SK-N-SH (cell line): ENCODE results near the gene CYP27B1. TPM values are rescaled to one million over a fixed set of nuclear protein-coding genes. Genes with fewer than 3 reads are reported as not detected.

ENCODE experiments used
- CTCF ChIA-PET: fragments of 300-600, 350-600 bp; formaldehyde crosslinking; extraction: SDS; loops from one replicate; lab custom pipeline; 2021; lab: Yijun Ruan, JAX
- POLR2A ChIA-PET: fragments of 350-600 bp; sonication (Branson Sonifier 250); formaldehyde crosslinking; extraction: SDS; loops from one replicate; lab custom pipeline; 2020; ENCODE audit warnings: antibody characterized with exemption, inconsistent platforms; lab: Yijun Ruan, JAX
- DNase-seq: peaks from one replicate; pipeline ENCODE4 v3.0.0; 2012
- H2AFZ ChIP-seq: fragments of 200-600 bp; sonication (generic); 2 replicates; pipeline ENCODE4 v1.8.1; 2016; ENCODE audit warnings: antibody characterized with exemption, mild to moderate bottlenecking, low read depth
- H3F3A ChIP-seq: fragments of 200-600 bp; sonication (generic); replicated peaks from 2 replicates; pipeline ENCODE3; 2016; ENCODE audit warnings: antibody characterized with exemption, mild to moderate bottlenecking; ENCODE audit not compliant: insufficient read depth
- H3K27ac ChIP-seq, 2 experiments: fragments of 200-500 bp in 1 of 2; fragments of 200-600 bp in 1 of 2; sonication (Bioruptor generic) in 1 of 2; sonication (generic), shearing (Covaris generic) in 1 of 2; 2 replicates each; pipeline versions ENCODE4 v1.5.1 to v1.6.1; 2014 to 2016; ENCODE audit warnings: low read depth in 2 of 2, inconsistent platforms in 1 of 2, low read length in 1 of 2, mild to moderate bottlenecking in 1 of 2, mixed read lengths in 1 of 2
- H3K27me3 ChIP-seq: fragments of 200-600 bp; sonication (generic), shearing (Covaris generic); 2 replicates; pipeline ENCODE4 v1.6.1; 2016; ENCODE audit warnings: mixed run types; ENCODE audit not compliant: insufficient read depth
- H3K36me3 ChIP-seq, 2 experiments: fragments of 200-500 bp in 1 of 2; fragments of 200-600 bp in 1 of 2; sonication (Bioruptor generic) in 1 of 2; sonication (generic) in 1 of 2; replicated peaks in 1 of 2; 2 replicates each; pipeline versions ENCODE3 to v1.5.1; 2014 to 2016; ENCODE audit warnings: low read length in 1 of 2, mild to moderate bottlenecking in 1 of 2; ENCODE audit not compliant: insufficient read depth in 2 of 2, control insufficient read depth in 1 of 2
- H3K4me1 ChIP-seq, 2 experiments: fragments of 200-500 bp in 1 of 2; fragments of 200-600 bp in 1 of 2; sonication (Bioruptor generic) in 1 of 2; sonication (generic), shearing (Covaris generic) in 1 of 2; 2 replicates each; pipeline versions ENCODE4 v1.5.1 to v1.6.1; 2014 to 2016; ENCODE audit warnings: low read depth in 1 of 2, low read length in 1 of 2, mixed run types in 1 of 2; ENCODE audit not compliant: insufficient read depth in 2 of 2, control insufficient read depth in 1 of 2
- H3K4me2 ChIP-seq: fragments of 200-600 bp; sonication (generic), shearing (Covaris generic); 2 replicates; pipeline ENCODE4 v1.6.1; 2017; ENCODE audit warnings: mixed run types
- H3K4me3 ChIP-seq, 2 experiments: fragments of 200-500 bp in 1 of 2; fragments of 200-600 bp in 1 of 2; sonication (Bioruptor generic) in 1 of 2; sonication (generic), shearing (Covaris generic) in 1 of 2; 2 replicates each; pipeline versions ENCODE4 v1.5.1 to v1.8.1; 2014 to 2016; ENCODE audit warnings: low read depth in 2 of 2, inconsistent platforms in 1 of 2, low read length in 1 of 2, mild to moderate bottlenecking in 1 of 2, mixed read lengths in 1 of 2, moderate library complexity in 1 of 2
- H3K79me2 ChIP-seq: fragments of 200-600 bp; sonication (generic); 2 replicates; pipeline ENCODE4 v1.8.1; 2017; ENCODE audit warnings: mild to moderate bottlenecking; ENCODE audit not compliant: insufficient read depth
- H3K9ac ChIP-seq: fragments of 200-600 bp; sonication (generic); 2 replicates; pipeline ENCODE4 v1.6.1; 2017; ENCODE audit warnings: mixed run types
- H3K9me2 ChIP-seq: fragments of 200-600 bp; sonication (generic); 2 replicates; pipeline ENCODE4 v1.6.1; 2017; ENCODE audit warnings: mixed run types
- H3K9me3 ChIP-seq: fragments of 200-600 bp; sonication (generic); 2 replicates; pipeline ENCODE4 v1.6.1; 2017; ENCODE audit warnings: mixed run types, mild to moderate bottlenecking, moderate library complexity
- H4K20me1 ChIP-seq: fragments of 200-600 bp; sonication (generic); 2 replicates; pipeline ENCODE4 v1.6.1; 2017; ENCODE audit warnings: mild to moderate bottlenecking, mixed run types; ENCODE audit not compliant: insufficient read depth
- ELF1 ChIP-seq: IDR thresholded peaks from 2 replicates; pipeline ENCODE4 v1.4.0; 2012
- GABPA ChIP-seq: IDR thresholded peaks from 2 replicates; pipeline ENCODE4 v1.4.0; 2012; ENCODE audit warnings: low read depth, mild to moderate bottlenecking
- GATA2 ChIP-seq: sonication (generic); formaldehyde crosslinking; IDR thresholded peaks from 2 replicates; pipeline ENCODE4 v1.5.0; 2020; ENCODE audit warnings: mild to moderate bottlenecking, missing genetic modification reagents
- JUND ChIP-seq: IDR thresholded peaks from 2 replicates; pipeline ENCODE4 v1.4.0; 2012
- MEF2A ChIP-seq: IDR thresholded peaks from 2 replicates; pipeline ENCODE4 v1.4.0; 2012; ENCODE audit warnings: low read depth, borderline replicate concordance
- MXI1 ChIP-seq: IDR thresholded peaks from 2 replicates; pipeline ENCODE4 v1.6.1; 2012; ENCODE audit warnings: mild to moderate bottlenecking, low read depth, low read length, improper control_type of control experiment
- NFIC ChIP-seq: IDR thresholded peaks from 2 replicates; pipeline ENCODE4 v1.4.0; 2012; ENCODE audit warnings: borderline replicate concordance
- NRF1 ChIP-seq: IDR thresholded peaks from 2 replicates; pipeline ENCODE4 v1.6.1; 2012; ENCODE audit warnings: low read depth, mild to moderate bottlenecking, low read length
- POLR2AphosphoS5 ChIP-seq: IDR thresholded peaks from 2 replicates; pipeline ENCODE4 v1.6.1; 2012; ENCODE audit warnings: low read depth, low read length
- RCOR1 ChIP-seq: fragments of 150-350 bp; IDR thresholded peaks from 2 replicates; pipeline ENCODE4 v1.6.1; 2017; ENCODE audit warnings: antibody characterized with exemption, low read length
- RXRA ChIP-seq: IDR thresholded peaks from 2 replicates; pipeline ENCODE4 v1.4.0; 2012; ENCODE audit warnings: low read depth, mild to moderate bottlenecking, borderline replicate concordance
- SIN3A ChIP-seq: IDR thresholded peaks from 2 replicates; pipeline ENCODE4 v1.6.1; 2012; ENCODE audit warnings: low read depth, mild to moderate bottlenecking, low read length, moderate library complexity, borderline replicate concordance
- YY1 ChIP-seq: IDR thresholded peaks from 2 replicates; pipeline ENCODE4 v1.4.0; 2012; ENCODE audit warnings: low read depth, mild to moderate bottlenecking
- WGBS: methylation state at CpG from one replicate; pipeline ENCODE4 v1.1.6; 2017; ENCODE audit warnings: low lambda C conversion rate; 5-methylcytosine and 5-hydroxymethylcytosine counted together
- polyA plus RNA-seq, 3 experiments: library from polyadenylated mRNA; depleted of rRNA; stranded (reverse); fragments of >200 nt; gene quantifications; 2 replicates each; pipeline ENCODE4 v1.2.3, GENCODE V29; 2012
- TF ChIP-seq, protein P1 (sequence below): fragments of 200-600 bp; sonication (generic); IDR thresholded peaks from 2 replicates; pipeline ENCODE4 v1.6.1; 2017; ENCODE audit warnings: antibody characterized with exemption, mild to moderate bottlenecking, moderate library complexity
- TF ChIP-seq, protein P2 (sequence below): IDR thresholded peaks from 2 replicates; pipeline ENCODE4 v1.6.1; 2012; ENCODE audit warnings: mild to moderate bottlenecking, low read depth, low read length, moderate library complexity
- TF ChIP-seq, protein P3 (sequence below): IDR thresholded peaks from 2 replicates; pipeline ENCODE4 v1.4.0; 2012; ENCODE audit warnings: low read depth, borderline replicate concordance

CYP27B1 gene
- polyA plus RNA-seq, 1 of the 3 experiments (the other 2 are of a cell fraction), result 1.7 TPM

DNA sequence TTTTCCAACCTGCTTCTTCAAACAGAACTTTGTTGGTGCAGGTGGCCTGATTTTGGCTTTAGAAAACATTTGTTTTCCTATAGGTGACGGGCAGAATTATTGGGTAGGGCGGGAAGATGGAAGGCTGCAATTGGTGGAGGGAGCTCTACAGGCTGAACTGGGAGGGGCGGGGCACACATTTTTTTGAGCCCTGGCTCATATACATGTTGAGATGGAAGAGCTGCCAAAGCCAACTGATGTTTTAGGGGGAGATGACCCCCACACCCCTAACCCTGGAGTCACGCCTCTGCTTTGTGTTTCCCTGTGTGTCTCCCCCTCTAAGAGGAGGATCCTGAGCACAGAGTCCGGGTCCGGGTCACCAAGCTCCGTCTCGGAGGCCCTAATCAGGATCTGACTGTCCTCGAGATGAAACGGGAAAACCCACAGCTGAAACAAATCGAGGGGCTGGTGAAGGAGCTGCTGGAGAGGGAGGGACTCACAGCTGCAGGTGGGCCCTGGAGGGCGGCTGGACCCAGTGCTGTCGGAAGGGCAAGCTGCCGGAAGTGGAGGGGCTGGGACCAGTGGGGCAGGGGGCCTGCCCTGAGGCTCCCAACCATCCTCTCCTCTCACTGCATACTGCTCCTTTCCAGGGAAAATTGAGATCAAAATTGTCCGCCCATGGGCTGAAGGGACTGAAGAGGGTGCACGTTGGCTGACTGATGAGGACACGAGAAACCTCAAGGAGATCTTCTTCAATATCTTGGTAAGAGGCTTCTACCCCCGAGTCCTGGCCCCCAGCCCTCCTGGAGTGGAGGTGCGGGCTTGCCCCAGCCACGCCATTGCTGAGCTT, 46.9 kb downstream of the CYP27B1 start:
- POLR2A ChIA-PET, result interaction anchor here (1.2 kb wide), 1 partner anchor 11 kb away, joined by 3 read pairs; no protein-coding TSS in a partner anchor
- no peaks in the 10 kb centered on the region for H4K20me1 ChIP-seq
- peaks cover 7 to 43% of the 10 kb centered on the region in 2 experiments for H3K36me3 ChIP-seq

More for the DNA sequence above, 46.9 kb downstream of the CYP27B1 start:
- Histone ChIP-seq H2AFZ (no peak overlapping the region), H3K4me3 (no peak overlapping the region), H3K4me1 (no peaks in the 10 kb centered on the region), H3K27me3 (no peaks in the 10 kb centered on the region), H3F3A (peaks cover 7% of the 10 kb centered on the region), H3K79me2 (no peaks in the 10 kb centered on the region), H3K4me2 (no peak overlapping the region), H3K9me3 (no peaks in the 10 kb centered on the region), H3K27ac (no peak overlapping the region), H3K9ac (no peak overlapping the region), H3K9me2 (no peaks in the 10 kb centered on the region)
- TF ChIP-seq NRF1 (no peak), MXI1 (no peak), RXRA (no peak), YY1 (no peak), ELF1 (no peak), GABPA (no peak), GATA2 (CRISPR knock-in tag) (no peak), MEF2A (no peak), POLR2AphosphoS5 (no peak), JUND (no peak), RCOR1 (no peak), SIN3A (no peak), NFIC (no peak)
- TF ChIP-seq, protein P1, sequence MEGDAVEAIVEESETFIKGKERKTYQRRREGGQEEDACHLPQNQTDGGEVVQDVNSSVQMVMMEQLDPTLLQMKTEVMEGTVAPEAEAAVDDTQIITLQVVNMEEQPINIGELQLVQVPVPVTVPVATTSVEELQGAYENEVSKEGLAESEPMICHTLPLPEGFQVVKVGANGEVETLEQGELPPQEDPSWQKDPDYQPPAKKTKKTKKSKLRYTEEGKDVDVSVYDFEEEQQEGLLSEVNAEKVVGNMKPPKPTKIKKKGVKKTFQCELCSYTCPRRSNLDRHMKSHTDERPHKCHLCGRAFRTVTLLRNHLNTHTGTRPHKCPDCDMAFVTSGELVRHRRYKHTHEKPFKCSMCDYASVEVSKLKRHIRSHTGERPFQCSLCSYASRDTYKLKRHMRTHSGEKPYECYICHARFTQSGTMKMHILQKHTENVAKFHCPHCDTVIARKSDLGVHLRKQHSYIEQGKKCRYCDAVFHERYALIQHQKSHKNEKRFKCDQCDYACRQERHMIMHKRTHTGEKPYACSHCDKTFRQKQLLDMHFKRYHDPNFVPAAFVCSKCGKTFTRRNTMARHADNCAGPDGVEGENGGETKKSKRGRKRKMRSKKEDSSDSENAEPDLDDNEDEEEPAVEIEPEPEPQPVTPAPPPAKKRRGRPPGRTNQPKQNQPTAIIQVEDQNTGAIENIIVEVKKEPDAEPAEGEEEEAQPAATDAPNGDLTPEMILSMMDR, result no peak
- TF ChIP-seq, protein P2, sequence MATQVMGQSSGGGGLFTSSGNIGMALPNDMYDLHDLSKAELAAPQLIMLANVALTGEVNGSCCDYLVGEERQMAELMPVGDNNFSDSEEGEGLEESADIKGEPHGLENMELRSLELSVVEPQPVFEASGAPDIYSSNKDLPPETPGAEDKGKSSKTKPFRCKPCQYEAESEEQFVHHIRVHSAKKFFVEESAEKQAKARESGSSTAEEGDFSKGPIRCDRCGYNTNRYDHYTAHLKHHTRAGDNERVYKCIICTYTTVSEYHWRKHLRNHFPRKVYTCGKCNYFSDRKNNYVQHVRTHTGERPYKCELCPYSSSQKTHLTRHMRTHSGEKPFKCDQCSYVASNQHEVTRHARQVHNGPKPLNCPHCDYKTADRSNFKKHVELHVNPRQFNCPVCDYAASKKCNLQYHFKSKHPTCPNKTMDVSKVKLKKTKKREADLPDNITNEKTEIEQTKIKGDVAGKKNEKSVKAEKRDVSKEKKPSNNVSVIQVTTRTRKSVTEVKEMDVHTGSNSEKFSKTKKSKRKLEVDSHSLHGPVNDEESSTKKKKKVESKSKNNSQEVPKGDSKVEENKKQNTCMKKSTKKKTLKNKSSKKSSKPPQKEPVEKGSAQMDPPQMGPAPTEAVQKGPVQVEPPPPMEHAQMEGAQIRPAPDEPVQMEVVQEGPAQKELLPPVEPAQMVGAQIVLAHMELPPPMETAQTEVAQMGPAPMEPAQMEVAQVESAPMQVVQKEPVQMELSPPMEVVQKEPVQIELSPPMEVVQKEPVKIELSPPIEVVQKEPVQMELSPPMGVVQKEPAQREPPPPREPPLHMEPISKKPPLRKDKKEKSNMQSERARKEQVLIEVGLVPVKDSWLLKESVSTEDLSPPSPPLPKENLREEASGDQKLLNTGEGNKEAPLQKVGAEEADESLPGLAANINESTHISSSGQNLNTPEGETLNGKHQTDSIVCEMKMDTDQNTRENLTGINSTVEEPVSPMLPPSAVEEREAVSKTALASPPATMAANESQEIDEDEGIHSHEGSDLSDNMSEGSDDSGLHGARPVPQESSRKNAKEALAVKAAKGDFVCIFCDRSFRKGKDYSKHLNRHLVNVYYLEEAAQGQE, result no peak
- TF ChIP-seq, protein P3, sequence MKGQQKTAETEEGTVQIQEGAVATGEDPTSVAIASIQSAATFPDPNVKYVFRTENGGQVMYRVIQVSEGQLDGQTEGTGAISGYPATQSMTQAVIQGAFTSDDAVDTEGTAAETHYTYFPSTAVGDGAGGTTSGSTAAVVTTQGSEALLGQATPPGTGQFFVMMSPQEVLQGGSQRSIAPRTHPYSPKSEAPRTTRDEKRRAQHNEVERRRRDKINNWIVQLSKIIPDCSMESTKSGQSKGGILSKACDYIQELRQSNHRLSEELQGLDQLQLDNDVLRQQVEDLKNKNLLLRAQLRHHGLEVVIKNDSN, result no peak
- no peak for DNase-seq
- CTCF ChIA-PET, result interaction anchor here (1.1 to 9.4 kb wide), 5 partner anchors 16 to 137 kb away, joined by 3 to 133 read pairs (median 5); partner anchors contain the start of genes AGAP2 and B4GALNT1
- WGBS, result 95% methylated on average over 18 of the region's 20 CpGs
